Right renal cortex interstitium (tissue), 3 donors: ENCODE measurements around the gene MFSD11. TPM values are rescaled to one million over a fixed set of nuclear protein-coding genes. Genes with fewer than 3 reads are reported as not detected.
"Not testable (repeated sequence)": the region's sequence is repeated elsewhere in the genome, so short reads cannot be mapped to it uniquely, and the experiment has no call there.

Source experiments
- DNase-seq, 3 donors: peaks; one replicate each; pipeline ENCODE4 v3.0.0-alpha.2; 2013; ENCODE audit warnings: low read depth in 3 of 3, low spot score in 2 of 3
- polyA plus RNA-seq, 3 donors: library from polyadenylated mRNA; unstranded; fragments of 120-200 nt; gene quantifications; one replicate each; pipeline ENCODE4 v1.2.1, GENCODE V29; 2013; ENCODE audit not compliant: insufficient read length in 3 of 3

The MFSD11 gene
- polyA plus RNA-seq, 3 donors = 24.6 to 27.7 (median 25.6) TPM

DNA sequence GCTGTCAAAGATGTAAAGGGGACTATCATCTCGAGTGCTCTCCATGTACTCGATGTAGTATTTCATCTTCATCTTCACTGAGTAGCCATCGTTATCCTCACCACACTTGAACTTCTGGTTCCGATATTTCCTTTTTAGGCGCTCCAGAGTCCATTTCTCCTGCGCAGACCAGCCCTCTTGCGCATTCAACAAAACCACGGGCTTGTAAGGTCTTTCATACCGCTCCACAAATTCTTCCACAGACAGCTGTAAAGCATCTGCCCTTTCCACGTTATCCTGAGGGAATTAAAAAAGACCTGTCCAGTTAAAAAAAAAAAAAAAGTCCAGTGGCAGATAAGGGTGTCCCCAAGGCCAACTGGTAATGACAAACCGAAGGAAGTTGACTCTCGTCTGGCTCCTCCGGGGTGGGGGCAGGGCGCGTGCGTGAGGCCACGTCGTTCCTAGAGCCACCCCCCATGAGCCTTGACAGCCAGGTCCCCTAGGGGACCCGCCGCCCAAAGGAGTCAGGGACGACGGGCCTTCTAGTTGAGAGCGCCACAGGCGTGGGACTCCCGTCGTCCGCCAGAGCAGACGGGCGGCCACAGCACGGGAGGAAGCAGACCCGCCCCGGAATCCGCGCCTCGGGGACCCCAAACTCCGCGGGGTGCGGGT, 12.2 kb upstream of the MFSD11 start:
- no peak for DNase-seq

DNA sequence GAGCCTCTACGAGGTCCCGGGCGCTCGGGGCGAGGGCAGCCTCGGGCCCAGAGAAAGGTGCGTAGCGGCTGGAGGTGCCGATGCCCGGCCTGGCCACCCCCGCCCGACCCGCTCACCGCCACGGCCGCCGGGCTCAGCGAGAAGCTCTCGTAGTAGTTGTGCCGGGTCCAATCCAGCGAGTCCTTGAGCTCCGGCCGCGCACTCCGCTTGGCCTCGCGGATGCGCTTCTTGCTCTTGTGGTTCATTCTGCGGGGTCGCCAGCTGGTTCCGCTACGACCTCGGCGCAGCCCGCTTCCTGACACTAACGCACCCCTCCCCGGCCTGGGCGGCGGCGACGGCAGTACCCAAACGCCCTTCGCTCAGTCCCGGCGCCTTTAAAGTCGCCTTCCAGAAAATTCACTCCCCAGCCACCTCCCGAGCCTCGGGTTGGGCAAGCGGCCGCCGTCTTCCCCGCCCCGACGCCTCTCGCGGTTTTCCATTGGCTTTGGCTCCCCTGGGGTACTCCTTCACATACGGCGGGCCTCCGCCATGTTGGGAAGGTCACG, 11.6 kb upstream of the MFSD11 start, which contains the start of gene JMJD6:
Gene JMJD6 (minus strand): TSS at position 376 of the 545 bp plus-strand sequence. CDS start 131 bp downstream, at position 245.
- DNase-seq = peak in 2 of 3 donors; percentile 89 to 92

DNA sequence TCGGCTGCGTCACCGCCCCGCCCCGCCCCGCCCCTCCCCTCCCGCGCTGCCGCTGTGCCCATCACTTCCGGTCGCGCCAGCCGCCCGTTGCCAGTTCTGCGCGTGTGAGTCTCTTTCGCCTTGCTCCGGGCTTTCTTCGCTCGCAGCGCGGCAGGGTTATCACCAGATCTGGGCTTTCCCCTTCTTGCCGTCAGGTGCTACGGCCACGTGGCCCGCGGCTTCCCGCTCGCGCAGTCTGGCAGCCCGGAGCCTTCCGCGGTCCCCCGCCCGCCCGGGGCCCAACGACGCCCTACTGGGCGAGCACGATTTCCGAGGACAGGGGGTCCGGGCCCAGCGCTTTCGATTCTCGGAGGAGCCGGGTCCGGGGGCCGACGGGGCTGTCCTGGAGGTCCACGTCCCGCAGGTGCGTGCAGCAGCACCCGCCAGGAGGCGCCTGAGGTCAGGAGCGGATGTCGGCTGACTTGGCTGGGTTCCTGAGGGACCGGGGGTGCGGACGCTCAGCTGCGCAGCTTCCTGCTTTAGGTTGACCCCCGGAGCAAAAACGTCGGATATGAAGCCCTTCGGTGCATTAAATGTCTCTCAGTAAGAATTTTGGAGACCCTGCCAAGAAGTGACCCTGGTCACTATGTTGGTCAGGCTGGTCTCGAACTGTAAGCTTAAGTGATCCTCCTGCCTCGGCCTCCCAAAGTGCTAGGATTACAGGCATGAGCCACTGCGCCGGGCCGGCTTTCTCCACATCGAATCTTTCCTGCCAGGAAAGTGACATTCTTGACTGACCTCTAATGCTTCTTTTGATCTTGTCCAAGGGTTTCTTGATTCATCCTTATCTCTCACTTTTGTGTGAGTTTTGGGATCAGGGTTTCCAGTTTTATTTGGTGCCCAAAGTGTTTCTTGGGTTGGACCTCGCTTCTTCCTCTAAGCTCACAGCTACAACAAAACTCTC, 10.9 kb upstream of the MFSD11 start, which contains the start of gene METTL23:
Gene METTL23 (plus strand): TSS at position 64 of the 943 bp plus-strand sequence. CDS start 2,872 bp downstream, outside the sequence.
- DNase-seq = no peak

DNA sequence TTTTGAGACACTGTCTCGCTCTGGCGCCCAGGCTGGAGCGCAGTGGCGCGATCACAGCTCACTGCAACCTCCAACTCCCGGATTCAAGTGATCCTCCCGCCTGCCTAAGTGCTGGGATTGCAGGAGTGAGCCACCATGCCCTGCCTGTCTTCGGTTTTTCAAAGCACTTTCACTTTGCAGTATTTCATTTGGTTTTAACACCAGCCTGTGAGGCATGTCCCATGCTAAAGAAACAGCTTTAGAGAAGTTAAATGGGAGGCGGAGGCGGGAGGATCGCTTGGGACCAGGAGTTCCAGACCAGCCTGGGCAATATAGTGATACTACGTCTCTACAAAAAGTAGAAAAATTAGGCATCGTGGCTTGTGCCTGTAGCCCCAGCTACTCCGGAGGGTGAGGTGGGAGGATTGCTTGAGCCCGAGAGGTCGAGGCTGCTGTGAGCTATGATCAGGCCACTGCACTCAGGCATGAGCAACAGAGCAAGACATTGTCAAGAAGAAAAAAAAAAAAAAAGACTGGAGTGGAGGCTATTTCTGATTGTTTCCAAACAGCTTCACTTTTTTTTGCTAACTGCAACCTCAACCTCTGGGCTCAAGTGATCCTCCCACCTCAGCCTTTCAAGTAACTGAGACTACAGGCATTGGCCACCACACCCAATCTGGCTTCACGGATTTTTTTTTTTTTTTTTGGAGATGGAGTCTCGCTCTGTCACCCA, 10.0 kb upstream of the MFSD11 start:
- no peak for DNase-seq

DNA sequence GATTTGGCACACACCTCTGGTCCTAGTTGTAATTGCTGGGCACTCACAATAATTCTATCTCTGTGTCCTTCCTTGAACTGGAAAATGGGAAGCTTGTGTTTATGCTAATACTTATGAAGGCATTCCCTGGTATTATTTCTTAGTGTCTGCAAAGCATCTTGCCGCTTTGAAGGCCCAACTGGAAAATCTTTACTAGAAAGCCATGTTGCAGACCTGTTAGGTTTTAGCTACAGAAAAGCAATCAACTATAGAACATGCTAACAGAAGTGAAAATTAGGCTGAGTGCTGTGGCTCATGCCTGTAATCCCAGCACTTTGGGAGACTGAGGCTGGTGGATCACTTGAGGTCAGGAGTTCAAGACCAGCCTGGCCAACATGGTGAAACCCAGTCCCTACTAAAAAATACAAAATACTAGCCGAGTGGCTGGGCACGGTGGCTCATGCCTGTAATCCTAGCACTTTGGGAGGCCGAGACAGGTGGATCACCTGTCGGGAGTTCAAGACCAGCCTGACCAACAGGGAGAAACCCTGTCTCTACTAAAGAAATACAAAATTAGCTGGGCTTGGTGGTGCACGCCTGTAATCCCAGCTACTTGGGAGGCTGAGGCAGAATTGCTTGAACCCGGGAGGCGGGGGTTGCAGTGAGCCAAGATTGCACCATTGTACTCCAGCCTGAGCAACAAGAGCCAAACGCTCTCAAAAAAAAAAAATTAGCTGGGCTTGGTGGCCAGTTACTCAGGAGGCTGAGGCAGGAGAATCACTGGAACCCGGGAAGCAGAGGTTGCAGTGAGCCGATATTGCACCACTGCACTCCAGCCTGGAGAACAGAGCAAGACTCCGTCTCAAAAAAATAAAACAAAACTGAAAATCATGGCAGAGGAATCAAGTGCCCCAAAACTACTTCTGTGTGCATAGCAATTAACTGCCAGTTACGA, 5.9 kb upstream of the MFSD11 start:
- not testable (repeated sequence) for DNase-seq

DNA sequence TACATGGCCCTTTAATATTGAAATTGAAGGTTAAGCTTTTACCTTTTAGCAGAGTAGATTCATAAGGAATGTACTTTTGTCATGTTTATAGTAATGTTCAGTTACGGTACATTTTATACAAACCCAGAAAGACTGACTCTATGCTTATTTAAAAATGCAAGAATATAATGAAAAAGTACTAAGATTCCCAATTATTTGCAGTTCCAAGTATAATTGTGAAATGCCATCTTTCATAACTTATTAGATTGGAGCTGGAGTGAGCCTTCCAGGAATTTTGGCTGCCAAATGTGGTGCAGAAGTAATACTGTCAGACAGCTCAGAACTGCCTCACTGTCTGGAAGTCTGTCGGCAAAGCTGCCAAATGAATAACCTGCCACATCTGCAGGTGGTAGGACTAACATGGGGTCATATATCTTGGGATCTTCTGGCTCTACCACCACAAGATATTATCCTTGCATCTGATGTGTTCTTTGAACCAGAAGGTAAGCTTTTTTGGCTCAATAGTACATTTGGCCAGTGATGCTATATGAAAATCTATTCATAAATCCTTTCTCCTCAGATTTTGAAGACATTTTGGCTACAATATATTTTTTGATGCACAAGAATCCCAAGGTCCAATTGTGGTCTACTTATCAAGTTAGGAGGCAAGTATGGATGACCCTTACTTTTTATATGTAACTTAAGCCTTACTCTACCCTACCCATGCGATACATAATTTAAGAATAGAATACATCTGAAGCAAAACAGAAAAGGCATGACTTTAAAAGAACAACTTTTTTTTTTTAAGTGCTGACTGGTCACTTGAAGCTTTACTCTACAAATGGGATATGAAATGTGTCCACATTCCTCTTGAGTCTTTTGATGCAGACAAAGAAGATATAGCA, 4.9 kb upstream of the MFSD11 start:
- no peak for DNase-seq

DNA sequence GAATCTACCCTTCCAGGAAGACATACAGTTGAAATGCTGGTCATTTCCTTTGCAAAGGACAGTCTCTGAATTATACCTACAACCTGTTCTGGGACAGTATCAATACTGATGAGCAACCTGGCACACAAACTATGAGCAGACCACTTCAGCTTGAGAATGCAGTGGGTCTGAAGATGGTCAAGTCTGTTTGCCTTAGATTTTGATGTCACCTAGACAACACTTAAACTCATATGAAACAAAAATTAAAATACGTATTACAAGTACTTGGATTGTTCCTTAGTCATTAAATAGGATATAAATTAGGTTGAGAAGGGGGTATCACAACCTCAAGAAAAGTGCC, 4.3 kb upstream of the MFSD11 start:
- no peak for DNase-seq

DNA sequence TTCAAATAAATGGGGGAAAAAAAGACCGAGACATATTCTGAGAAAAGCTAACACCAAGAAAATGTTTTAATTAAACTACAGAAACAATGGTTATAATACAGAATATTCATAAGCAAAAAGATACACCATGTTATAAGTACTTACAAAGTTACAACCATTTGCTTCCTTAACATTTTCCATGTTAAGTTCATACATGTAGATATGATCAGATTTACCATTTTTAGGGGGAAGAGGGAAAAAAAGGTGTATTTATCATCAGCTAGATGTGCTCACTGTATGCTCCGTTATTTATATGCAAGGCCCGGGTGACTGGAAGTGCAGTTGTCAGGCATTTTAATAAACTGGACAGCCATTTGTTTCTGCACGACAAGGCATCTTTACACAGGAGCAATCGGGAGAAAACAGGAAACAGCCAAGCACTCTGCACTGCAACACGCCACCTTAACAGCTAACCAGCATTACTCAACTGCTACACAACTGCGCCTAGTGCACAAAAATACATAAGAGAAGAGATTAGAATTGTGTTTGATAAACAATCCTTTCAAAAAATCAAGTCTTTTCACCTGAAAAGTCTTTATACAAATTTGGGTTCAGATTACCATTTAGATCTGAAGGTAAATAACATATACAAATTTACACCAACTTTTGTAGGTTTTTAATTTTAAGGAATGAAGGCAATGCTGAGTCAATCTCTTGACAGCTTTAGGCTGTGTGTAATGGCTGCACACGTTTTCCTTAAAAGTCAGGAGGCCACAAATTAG, 3.7 kb upstream of the MFSD11 start:
- no peak for DNase-seq

DNA sequence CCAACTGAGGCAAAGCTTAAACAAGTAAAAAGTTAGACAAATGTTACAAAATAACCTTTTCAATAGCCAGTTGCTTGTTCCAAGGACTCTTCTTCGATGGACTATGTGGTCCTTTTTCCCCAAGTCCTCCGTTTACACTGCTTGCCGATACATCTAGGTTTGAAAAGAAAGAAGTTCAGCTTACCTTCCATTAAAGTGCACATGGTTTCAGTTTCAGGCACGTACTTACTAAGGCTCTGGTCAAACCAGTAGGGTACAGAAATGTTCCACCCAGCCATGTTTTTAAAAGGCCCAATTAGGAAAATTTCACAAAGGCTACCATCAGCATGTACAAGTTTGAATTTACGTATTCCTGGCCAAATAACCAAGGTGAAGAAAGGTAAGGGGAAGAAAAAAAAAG, 2.9 kb upstream of the MFSD11 start:
- DNase-seq = no peak

DNA sequence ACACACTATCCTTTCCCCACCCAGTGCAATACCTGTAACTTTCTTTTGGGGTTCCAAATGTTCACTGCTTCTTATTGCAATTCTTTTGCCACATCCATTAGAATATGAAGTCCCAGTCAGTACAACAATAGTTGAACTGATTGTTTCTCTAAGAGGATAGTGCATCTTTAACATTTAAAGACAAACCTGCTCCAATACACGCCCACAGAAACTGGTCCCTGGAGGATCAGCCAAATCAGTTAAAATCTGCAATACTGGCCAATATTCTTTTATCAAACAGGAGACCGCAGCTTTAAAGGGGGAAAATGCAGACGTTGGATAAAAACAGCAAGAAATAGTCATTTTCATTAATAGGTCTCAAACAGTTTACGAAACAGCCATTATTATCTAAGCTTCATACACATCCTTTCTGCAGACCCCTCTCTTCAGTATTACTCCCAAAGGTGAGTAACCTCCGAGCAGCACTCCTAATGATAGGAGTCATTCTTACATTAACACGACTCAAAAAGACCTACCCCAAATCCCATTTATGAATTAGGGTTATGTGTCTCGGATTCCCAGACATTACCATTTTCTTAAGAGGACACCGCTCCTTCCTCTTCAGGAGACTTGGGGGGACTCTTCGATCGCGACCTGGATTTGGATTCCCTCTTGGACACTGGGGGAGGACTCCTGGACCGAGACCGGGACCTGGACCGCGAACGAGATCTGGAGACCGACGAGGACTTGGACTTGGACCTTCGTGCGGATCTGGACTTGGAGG, 2.2 kb upstream of the MFSD11 start:
- DNase-seq = no peak

DNA sequence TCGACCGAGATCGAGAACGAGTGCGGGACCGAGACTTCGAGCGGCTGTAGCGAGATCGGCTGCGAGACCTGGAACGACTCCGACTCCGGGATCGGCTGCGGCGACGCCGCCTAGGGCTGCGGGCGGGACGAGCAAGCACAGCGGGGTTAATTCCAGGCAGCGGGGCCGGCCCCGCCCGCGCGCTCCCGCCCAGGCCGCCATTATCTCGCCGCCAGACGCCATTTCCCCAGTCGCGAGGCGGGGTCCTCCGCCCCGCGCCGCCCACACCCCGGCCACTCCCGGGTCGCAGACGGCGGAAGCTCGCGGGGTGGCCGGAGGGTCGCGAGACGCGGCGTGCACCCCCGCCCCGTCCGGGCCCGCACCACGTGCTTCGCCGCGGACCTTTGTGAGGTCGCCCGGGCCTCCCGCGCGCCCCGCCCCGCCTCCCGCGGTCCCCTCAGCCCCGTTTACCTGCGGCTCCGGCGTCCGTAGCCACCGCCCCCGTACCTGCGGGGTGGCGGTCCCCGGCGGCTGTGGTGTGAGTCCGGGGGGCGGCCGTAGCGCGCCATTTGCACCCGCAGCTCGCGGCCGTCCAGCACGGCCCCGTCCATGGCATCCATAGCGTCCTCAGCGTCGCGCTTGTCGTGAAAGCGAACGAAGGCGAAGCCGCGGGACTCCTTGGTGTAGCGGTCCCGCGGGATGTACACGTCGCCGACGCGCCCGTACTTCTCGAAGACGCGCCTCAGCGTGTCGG, 1.4 kb upstream of the MFSD11 start:
- DNase-seq = no peak

DNA sequence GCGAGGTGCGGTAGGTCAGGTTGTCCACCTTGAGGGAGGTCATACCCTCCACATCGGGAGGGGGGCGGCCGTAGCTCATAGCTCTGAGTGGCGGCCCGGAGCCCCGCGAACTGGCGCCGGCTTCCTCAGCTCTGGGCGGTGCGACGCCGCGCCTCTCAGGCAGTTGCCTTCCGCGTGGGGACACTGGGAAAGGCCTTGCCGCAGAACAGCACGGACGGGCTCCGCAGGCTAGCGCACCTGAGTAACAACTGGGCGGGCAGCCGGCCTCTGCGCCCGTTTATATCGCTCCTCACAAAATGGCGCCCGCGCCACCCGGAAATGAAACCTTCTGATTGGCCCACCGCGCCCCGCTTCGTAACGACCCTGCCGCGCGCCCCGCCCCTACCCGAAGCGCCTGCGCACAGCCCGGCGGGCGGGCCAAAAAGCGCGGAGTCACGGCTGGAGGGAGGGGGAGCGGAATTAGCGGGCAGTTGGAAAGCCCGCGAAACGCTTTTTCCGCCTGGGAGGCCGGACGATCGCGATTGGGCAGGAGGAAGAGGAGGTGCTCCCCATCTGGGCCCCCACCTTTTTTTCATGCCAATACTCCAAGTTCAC, 740 bp upstream of the MFSD11 start, which contains the start of gene SRSF2:
Gene SRSF2 (minus strand): TSS at position 250 of the 594 bp plus-strand sequence. CDS start 171 bp downstream, at position 79.
- peak in 2 of 3 donors; percentile 97 for DNase-seq

DNA sequence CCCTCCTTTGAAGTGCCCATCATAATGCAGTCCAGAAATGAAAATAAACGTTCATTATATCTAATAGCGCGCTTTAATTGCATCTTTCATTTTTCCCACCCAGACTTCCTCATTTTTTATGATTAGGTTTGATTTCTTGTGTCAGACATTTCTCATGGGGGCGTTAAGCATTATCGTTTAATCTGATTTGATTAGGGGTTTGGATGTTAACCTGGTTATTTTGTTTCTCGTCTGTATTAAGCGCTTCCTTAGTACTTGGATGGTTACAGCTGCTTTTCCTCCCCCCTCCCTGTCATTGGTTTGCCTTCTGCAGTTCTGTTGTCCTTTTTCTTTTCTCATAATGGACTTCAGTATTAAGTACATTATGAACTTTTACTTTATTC, 540 bp downstream of the MFSD11 start:
- DNase-seq = no peak

DNA sequence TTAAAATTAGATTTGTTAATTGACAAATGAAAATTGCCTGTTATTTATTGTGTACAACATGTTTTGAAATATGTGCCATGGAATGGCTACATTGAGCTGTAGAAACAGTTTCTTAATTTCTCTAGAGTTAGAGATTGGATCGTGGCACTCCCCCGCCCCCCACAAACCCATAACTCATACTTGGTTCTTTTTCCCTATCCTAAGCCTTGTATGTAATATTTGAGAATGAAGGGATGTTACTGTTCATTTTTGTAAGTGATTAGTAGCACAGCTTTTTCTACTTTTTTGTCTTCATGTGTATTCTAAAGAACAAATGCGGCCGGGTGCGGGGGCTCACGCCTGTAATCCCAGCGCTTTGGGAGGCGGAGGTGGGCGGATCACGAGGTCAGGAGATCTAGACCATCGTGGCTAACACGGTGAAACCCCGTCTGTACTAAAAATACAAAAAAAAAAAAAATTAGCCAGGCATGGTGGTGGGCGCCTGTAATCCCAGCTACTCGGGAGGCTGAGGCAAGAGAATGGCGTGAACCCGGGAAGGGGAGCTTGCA, 1.7 kb downstream of the MFSD11 start:
- DNase-seq = not testable (repeated sequence)

DNA sequence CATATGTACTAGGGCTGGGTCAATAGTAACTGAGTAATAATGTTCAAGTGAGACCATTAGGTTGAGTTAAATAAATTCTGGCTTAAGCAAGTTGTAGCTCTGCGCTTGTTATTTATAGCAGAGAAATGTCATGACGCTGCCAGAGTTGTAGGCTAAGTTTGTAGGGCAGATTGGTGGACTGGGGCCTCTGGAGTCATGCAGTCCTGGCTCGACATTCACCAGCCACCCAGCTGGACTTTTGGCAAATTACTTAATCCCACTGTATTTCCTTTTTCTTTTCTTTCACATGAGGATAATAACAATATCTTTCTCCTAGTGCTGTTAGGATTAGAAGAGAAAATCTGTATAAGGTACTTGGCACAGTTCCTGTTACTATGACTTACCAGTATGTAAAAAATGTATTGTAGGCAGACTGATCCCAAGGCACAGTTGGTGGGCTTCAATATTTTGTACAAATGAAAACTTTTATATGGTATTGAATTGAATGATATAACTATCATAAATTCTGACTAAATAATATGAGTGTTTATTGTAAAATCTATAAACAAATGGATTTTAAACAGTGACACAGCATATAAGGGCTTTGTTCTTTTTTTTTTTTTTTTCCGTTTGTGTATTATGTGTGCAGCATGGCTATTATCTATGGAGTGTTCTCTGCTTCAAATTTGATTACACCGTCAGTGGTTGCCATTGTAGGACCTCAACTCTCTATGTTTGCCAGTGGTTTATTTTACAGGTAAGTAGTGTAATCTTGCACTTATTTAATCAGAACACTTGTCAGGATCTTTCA, 2.6 kb downstream of the MFSD11 start:
- DNase-seq = no peak
